Tibial nerve (tissue), 3 donors: ENCODE results near the gene VTI1A.

Experiments
- CTCF ChIP-seq, 5 experiments: fragments of 200-600 bp in 3 of 5; fragments of 450-650 bp in 2 of 5; sonication (generic) in 3 of 5; IDR thresholded peaks; one replicate each; pipeline ENCODE4 v1.5.1; 2016 to 2019; ENCODE audit warnings: antibody characterized with exemption in 5 of 5, mild to moderate bottlenecking in 3 of 5, moderate library complexity in 2 of 5
- POLR2A ChIP-seq, 2 donors: fragments of 450-650 bp; IDR thresholded peaks; one replicate each; pipeline ENCODE4 v1.6.1; 2017; ENCODE audit warnings: antibody characterized with exemption in 2 of 2, mild to moderate bottlenecking in 2 of 2, moderate library complexity in 2 of 2

GRCh38 chr10:112755446-112756234 is 308.6 kb downstream of the VTI1A start:
- no peak for TF ChIP-seq CTCF (IDR thresholded peaks at IDR 0.05)
- TF ChIP-seq POLR2A (IDR thresholded peaks at IDR 0.05) = no peak
